Trophoblast cell (in vitro differentiated cells and primary cell): ENCODE results near the gene CACNA1I.

ENCODE experiments used
- DNase-seq, 2 donors: peaks; one replicate each; pipeline ENCODE4 v3.0.0-alpha.2; 2016
- H2AFZ ChIP-seq: 2 replicates; pipeline ENCODE4 v1.6.1; 2013; ENCODE audit warnings: low read length, moderate library complexity, mild to moderate bottlenecking; ENCODE audit not compliant: insufficient read depth, poor library complexity
- H2AK5ac ChIP-seq: 2 replicates; pipeline ENCODE4 v1.6.1; 2013; ENCODE audit warnings: mild to moderate bottlenecking, low read length
- H2BK120ac ChIP-seq: 2 replicates; pipeline ENCODE4 v1.6.1; 2013; ENCODE audit warnings: low read length, mild to moderate bottlenecking, moderate library complexity; ENCODE audit not compliant: insufficient read depth, poor library complexity
- H2BK12ac ChIP-seq: 2 replicates; pipeline ENCODE4 v1.6.1; 2013; ENCODE audit warnings: mild to moderate bottlenecking, low read length, moderate library complexity
- H2BK5ac ChIP-seq: 2 replicates; pipeline ENCODE4 v1.6.1; 2013; ENCODE audit warnings: low read length, low read depth, moderate library complexity, mild to moderate bottlenecking; ENCODE audit not compliant: poor library complexity
- H3K14ac ChIP-seq: 2 replicates; pipeline ENCODE4 v1.6.1; 2013; ENCODE audit warnings: mild to moderate bottlenecking, low read length
- H3K18ac ChIP-seq: 2 replicates; pipeline ENCODE4 v1.6.1; 2013; ENCODE audit warnings: mild to moderate bottlenecking, low read length
- H3K23ac ChIP-seq: 2 replicates; pipeline ENCODE4 v1.6.1; 2013; ENCODE audit warnings: low read length
- H3K27ac ChIP-seq: 2 replicates; pipeline ENCODE4 v1.5.1; 2013; ENCODE audit warnings: low read depth, mild to moderate bottlenecking, inconsistent platforms, low read length, moderate library complexity
- H3K27me3 ChIP-seq: 2 replicates; pipeline ENCODE4 v1.6.1; 2013; ENCODE audit warnings: inconsistent platforms, mild to moderate bottlenecking, low read length, moderate library complexity; ENCODE audit not compliant: insufficient read depth
- H3K36me3 ChIP-seq, 2 experiments: 1 replicate in 1 of 2; 2 replicates in 1 of 2; pipeline ENCODE4 v1.6.1; 2013; ENCODE audit warnings: low read length in 2 of 2, mild to moderate bottlenecking in 2 of 2, moderate library complexity in 1 of 2; ENCODE audit not compliant: insufficient read depth in 2 of 2, control insufficient read depth in 1 of 2
- H3K4ac ChIP-seq: 2 replicates; pipeline ENCODE4 v1.6.1; 2013; ENCODE audit warnings: low read depth, mild to moderate bottlenecking, low read length, moderate library complexity
- H3K4me1 ChIP-seq, 2 experiments: 1 replicate in 1 of 2; 2 replicates in 1 of 2; pipeline ENCODE4 v1.6.1; 2013; ENCODE audit warnings: low read length in 2 of 2, mild to moderate bottlenecking in 2 of 2, moderate library complexity in 1 of 2; ENCODE audit not compliant: insufficient read depth in 2 of 2, control insufficient read depth in 1 of 2
- H3K4me2 ChIP-seq: 2 replicates; pipeline ENCODE4 v1.6.1; 2013; ENCODE audit warnings: inconsistent platforms, mild to moderate bottlenecking, low read length, moderate library complexity
- H3K4me3 ChIP-seq: 2 replicates; pipeline ENCODE4 v1.5.1; 2013; ENCODE audit warnings: mild to moderate bottlenecking, low read depth, low read length, inconsistent platforms
- H3K79me1 ChIP-seq: one replicate; pipeline ENCODE4 v1.6.1; 2013; ENCODE audit warnings: low read length
- H3K79me2 ChIP-seq: 2 replicates; pipeline ENCODE4 v1.6.1; 2013; ENCODE audit warnings: low read length, mild to moderate bottlenecking; ENCODE audit not compliant: control insufficient read depth, insufficient read depth, poor library complexity
- H3K9ac ChIP-seq: 2 replicates; pipeline ENCODE4 v1.6.1; 2013; ENCODE audit warnings: mild to moderate bottlenecking, low read length
- H3K9me3 ChIP-seq: 2 replicates; pipeline ENCODE4 v1.6.1; 2013; ENCODE audit warnings: low read depth, mild to moderate bottlenecking, control low read depth, inconsistent platforms, low read length; ENCODE audit not compliant: insufficient read depth
- H4K12ac ChIP-seq: 2 replicates; pipeline ENCODE4 v1.6.1; 2013; ENCODE audit warnings: low read depth, mild to moderate bottlenecking, low read length, moderate library complexity
- H4K8ac ChIP-seq: 2 replicates; pipeline ENCODE4 v1.6.1; 2013; ENCODE audit warnings: low read depth, mild to moderate bottlenecking, low read length, moderate library complexity
- H4K91ac ChIP-seq: one replicate; pipeline ENCODE4 v1.6.1; 2013; ENCODE audit warnings: low read depth, mild to moderate bottlenecking, low read length, moderate library complexity
- WGBS: extraction: QIAGEN DNeasy Blood & Tissue Kit; methylation state at CpG from one replicate; pipeline ENCODE4 v1.1.7; 2013; ENCODE audit warnings: missing lambda C conversion rate; ENCODE audit not compliant: insufficient read length, insufficient coverage; ENCODE audit errors: extremely low coverage; 5-methylcytosine and 5-hydroxymethylcytosine counted together

CACNA1I gene

GRCh38 chr22:39620924-39621690 is 50.6 kb downstream of the CACNA1I start:
- H2AFZ ChIP-seq = no peak overlapping the region
- H3K14ac ChIP-seq = no peak overlapping the region
- H3K4me1 ChIP-seq = no peaks in the 10 kb centered on the region
- no peak overlapping the region for H2BK12ac ChIP-seq
- H3K23ac ChIP-seq = no peak overlapping the region
- no peak overlapping the region for H3K4me2 ChIP-seq
- no peak overlapping the region for H2BK120ac ChIP-seq
- no CpG with 5 or more reads among the region's 8 CpGs for WGBS
- H3K4ac ChIP-seq = no peak overlapping the region
- no peaks in the 10 kb centered on the region for H3K36me3 ChIP-seq
- no peak overlapping the region for H3K4me3 ChIP-seq
- no peak overlapping the region for H4K91ac ChIP-seq
- H3K9me3 ChIP-seq = peaks cover 17% of the 10 kb centered on the region
- no peak overlapping the region for H4K12ac ChIP-seq
- no peak overlapping the region for H3K9ac ChIP-seq
- H3K27ac ChIP-seq = no peak overlapping the region
- no peak for DNase-seq
- H3K18ac ChIP-seq = no peak overlapping the region
- H4K8ac ChIP-seq = no peak overlapping the region
- H3K79me1 ChIP-seq = no peaks in the 10 kb centered on the region
- H2BK5ac ChIP-seq = no peak overlapping the region
- no peak overlapping the region for H2AK5ac ChIP-seq
- no peaks in the 10 kb centered on the region for H3K79me2 ChIP-seq
- no peaks in the 10 kb centered on the region for H3K27me3 ChIP-seq

- Histone ChIP-seq H3K9me3 (peaks cover 17% of the 10 kb centered on the region), H3K27ac (no peak overlapping the region), H3K23ac (no peak overlapping the region), H3K79me1 (no peaks in the 10 kb centered on the region), H3K9ac (no peak overlapping the region), H3K14ac (no peak overlapping the region), H4K12ac (no peak overlapping the region), H3K36me3 (no peaks in the 10 kb centered on the region), H2BK12ac (no peak overlapping the region), H4K8ac (no peak overlapping the region), H2AK5ac (no peak overlapping the region), H2BK120ac (no peak overlapping the region), H3K27me3 (no peaks in the 10 kb centered on the region), H4K91ac (no peak overlapping the region), H2AFZ (no peak overlapping the region), H3K4me2 (no peak overlapping the region), H3K4me1 (no peaks in the 10 kb centered on the region), H3K4ac (no peak overlapping the region), H3K79me2 (no peaks in the 10 kb centered on the region), H3K18ac (no peak overlapping the region), H2BK5ac (no peak overlapping the region), H3K4me3 (no peak overlapping the region)
- no CpG with 5 or more reads among the region's 7 CpGs for WGBS
- no peak for DNase-seq
These were observed 51.3 kb downstream of the CACNA1I start for GRCh38 chr22:39621826-39622225.

- Histone ChIP-seq H3K27ac (no peak overlapping the region), H2BK12ac (no peak overlapping the region), H3K4me2 (no peak overlapping the region), H4K91ac (no peak overlapping the region), H3K4ac (no peak overlapping the region), H3K18ac (no peak overlapping the region), H2BK5ac (no peak overlapping the region), H3K79me2 (no peaks in the 10 kb centered on the region), H2AK5ac (no peak overlapping the region), H3K14ac (no peak overlapping the region), H3K9me3 (peaks cover 17% of the 10 kb centered on the region), H2AFZ (no peak overlapping the region), H3K9ac (no peak overlapping the region), H3K79me1 (no peaks in the 10 kb centered on the region), H2BK120ac (no peak overlapping the region), H3K36me3 (no peaks in the 10 kb centered on the region), H3K4me3 (no peak overlapping the region), H3K23ac (no peak overlapping the region), H4K12ac (no peak overlapping the region), H3K4me1 (no peaks in the 10 kb centered on the region), H4K8ac (no peak overlapping the region), H3K27me3 (no peaks in the 10 kb centered on the region)
- no CpG with 5 or more reads among the region's 17 CpGs for WGBS
- DNase-seq = peak; percentile 20 to 65
These were observed 52.4 kb downstream of the CACNA1I start for GRCh38 chr22:39622881-39623367.

- Histone ChIP-seq H3K79me2 (no peaks in the 10 kb centered on the region), H3K23ac (no peak overlapping the region), H2BK120ac (no peak overlapping the region), H3K4me3 (no peak overlapping the region), H3K9ac (no peak overlapping the region), H3K4ac (no peak overlapping the region), H3K18ac (no peak overlapping the region), H4K91ac (no peak overlapping the region), H3K27ac (no peak overlapping the region), H3K4me1 (no peaks in the 10 kb centered on the region), H3K36me3 (no peaks in the 10 kb centered on the region), H4K12ac (no peak overlapping the region), H3K14ac (no peak overlapping the region), H3K9me3 (peaks cover 13% of the 10 kb centered on the region), H3K4me2 (no peak overlapping the region), H3K27me3 (no peaks in the 10 kb centered on the region), H2BK5ac (no peak overlapping the region), H4K8ac (no peak overlapping the region), H2BK12ac (no peak overlapping the region), H2AFZ (no peak overlapping the region), H3K79me1 (no peaks in the 10 kb centered on the region), H2AK5ac (no peak overlapping the region)
- no peak for DNase-seq
- no CpG with 5 or more reads among the region's 28 CpGs for WGBS
These were observed 53.3 kb downstream of the CACNA1I start for GRCh38 chr22:39623603-39624500.
